Measurements from ENCODE around the gene TBXAS1.
A peak's percentile ranks its signal among the peaks of the same experiment; 100 is the strongest.

The TBXAS1 gene

GRCh38 chr7:140028311-140028710 is 199.2 kb downstream of the TBXAS1 start:
- no peaks in the 10 kb centered on the region for H3K9me2 ChIP-seq (replicated peaks; ENCODE audit: control insufficient read depth, low read length)
- no peaks in the 10 kb centered on the region for H4K20me1 ChIP-seq (ENCODE audit: control insufficient read depth, insufficient read depth, low read depth, low read length)
- H3K9me3 ChIP-seq (ENCODE audit: control insufficient read depth, insufficient read depth, low read length): no peaks in the 10 kb centered on the region
- H3K79me2 ChIP-seq (ENCODE audit: control insufficient read depth, low read length): no peaks in the 10 kb centered on the region
- TF ChIP-seq EZH2phosphoT487 (IDR thresholded peaks at IDR 0.05; ENCODE audit: borderline replicate concordance, low read length): no peak
- TF ChIP-seq, protein P1, sequence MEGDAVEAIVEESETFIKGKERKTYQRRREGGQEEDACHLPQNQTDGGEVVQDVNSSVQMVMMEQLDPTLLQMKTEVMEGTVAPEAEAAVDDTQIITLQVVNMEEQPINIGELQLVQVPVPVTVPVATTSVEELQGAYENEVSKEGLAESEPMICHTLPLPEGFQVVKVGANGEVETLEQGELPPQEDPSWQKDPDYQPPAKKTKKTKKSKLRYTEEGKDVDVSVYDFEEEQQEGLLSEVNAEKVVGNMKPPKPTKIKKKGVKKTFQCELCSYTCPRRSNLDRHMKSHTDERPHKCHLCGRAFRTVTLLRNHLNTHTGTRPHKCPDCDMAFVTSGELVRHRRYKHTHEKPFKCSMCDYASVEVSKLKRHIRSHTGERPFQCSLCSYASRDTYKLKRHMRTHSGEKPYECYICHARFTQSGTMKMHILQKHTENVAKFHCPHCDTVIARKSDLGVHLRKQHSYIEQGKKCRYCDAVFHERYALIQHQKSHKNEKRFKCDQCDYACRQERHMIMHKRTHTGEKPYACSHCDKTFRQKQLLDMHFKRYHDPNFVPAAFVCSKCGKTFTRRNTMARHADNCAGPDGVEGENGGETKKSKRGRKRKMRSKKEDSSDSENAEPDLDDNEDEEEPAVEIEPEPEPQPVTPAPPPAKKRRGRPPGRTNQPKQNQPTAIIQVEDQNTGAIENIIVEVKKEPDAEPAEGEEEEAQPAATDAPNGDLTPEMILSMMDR (IDR thresholded peaks at IDR 0.05; ENCODE audit: low read depth, low read length, poor library complexity, severe bottlenecking): no peak
- H3K4me1 ChIP-seq (ENCODE audit: control insufficient read depth, low read length): peaks cover 11% of the 10 kb centered on the region
- H3F3A ChIP-seq (ENCODE audit: control insufficient read depth, insufficient read depth): no peaks in the 10 kb centered on the region
- no peak overlapping the region for H3K4me3 ChIP-seq (ENCODE audit: low read length)
- no peak overlapping the region for H3K4me2 ChIP-seq (ENCODE audit: low read length)
- H3K36me3 ChIP-seq (ENCODE audit: control insufficient read depth, low read length): no peaks in the 10 kb centered on the region
- no peak overlapping the region for H3K27ac ChIP-seq (ENCODE audit: low read depth, low read length)
- no peaks in the 10 kb centered on the region for H3K27me3 ChIP-seq (ENCODE audit: control insufficient read depth, low read length)

DNA sequence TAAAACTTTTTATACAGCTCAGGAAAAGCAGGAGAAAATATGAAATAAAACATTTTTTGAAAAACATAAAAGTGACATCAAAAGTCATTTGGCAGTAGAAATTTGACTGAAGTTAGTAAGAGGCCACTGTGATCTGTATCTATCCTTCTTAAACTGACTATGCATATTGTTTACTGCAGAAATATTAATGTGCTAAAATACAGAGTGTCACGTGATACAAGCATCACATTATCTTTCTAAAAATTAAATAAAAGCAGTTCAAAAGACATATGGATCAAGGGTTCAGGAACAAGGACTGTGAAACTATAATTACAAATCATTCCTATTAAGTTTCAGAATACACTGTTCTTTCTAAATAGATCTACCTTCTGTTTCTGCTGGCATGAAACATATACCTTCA is 200.0 kb downstream of the TBXAS1 start:
- H3K9me2 ChIP-seq (replicated peaks; ENCODE audit: control insufficient read depth, low read length): no peaks in the 10 kb centered on the region
- no peaks in the 10 kb centered on the region for H3F3A ChIP-seq (ENCODE audit: control insufficient read depth, insufficient read depth)
- H3K27ac ChIP-seq (ENCODE audit: low read depth, low read length): no peak overlapping the region
- no peak overlapping the region for H3K4me2 ChIP-seq (ENCODE audit: low read length)
- H3K4me3 ChIP-seq (ENCODE audit: low read length): no peak overlapping the region
- H3K79me2 ChIP-seq (ENCODE audit: control insufficient read depth, low read length): no peaks in the 10 kb centered on the region
- no peaks in the 10 kb centered on the region for H3K27me3 ChIP-seq (ENCODE audit: control insufficient read depth, low read length)
- H3K9me3 ChIP-seq (ENCODE audit: control insufficient read depth, insufficient read depth, low read length): no peaks in the 10 kb centered on the region
- peaks cover 13% of the 10 kb centered on the region for H3K4me1 ChIP-seq (ENCODE audit: control insufficient read depth, low read length)
- H3K36me3 ChIP-seq (ENCODE audit: control insufficient read depth, low read length): no peaks in the 10 kb centered on the region
- no peak for TF ChIP-seq EZH2phosphoT487 (IDR thresholded peaks at IDR 0.05; ENCODE audit: borderline replicate concordance, low read length)
- TF ChIP-seq, protein P1 (IDR thresholded peaks at IDR 0.05; ENCODE audit: low read depth, low read length, poor library complexity, severe bottlenecking): no peak
- no peaks in the 10 kb centered on the region for H4K20me1 ChIP-seq (ENCODE audit: control insufficient read depth, insufficient read depth, low read depth, low read length)

DNA sequence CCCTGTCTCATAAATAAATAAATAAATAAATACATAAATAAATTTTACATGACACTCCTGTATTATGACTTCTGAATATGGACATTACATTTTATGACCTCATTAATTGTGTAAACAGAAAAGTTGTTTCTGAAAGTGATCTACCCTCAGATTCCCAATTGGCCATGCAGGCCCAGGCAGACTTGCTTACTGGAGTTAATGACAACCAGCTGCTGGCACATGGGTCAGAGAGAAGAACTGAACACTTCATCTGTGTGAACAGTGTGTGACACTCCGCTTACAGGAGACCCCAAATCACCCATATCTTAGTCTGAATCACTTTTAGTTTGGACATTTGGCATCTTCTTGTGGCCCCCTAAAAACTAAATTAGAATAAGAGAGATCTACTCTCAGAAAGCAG is 202.3 kb downstream of the TBXAS1 start:
- Histone ChIP-seq H3K4me1 (ENCODE audit: control insufficient read depth, low read length) (peaks cover 17% of the 10 kb centered on the region), H3K36me3 (ENCODE audit: control insufficient read depth, low read length) (no peaks in the 10 kb centered on the region), H3F3A (ENCODE audit: control insufficient read depth, insufficient read depth) (no peaks in the 10 kb centered on the region), H4K20me1 (ENCODE audit: control insufficient read depth, insufficient read depth, low read depth, low read length) (no peaks in the 10 kb centered on the region), H3K9me3 (ENCODE audit: control insufficient read depth, insufficient read depth, low read length) (no peaks in the 10 kb centered on the region), H3K4me2 (ENCODE audit: low read length) (no peak overlapping the region), H3K27ac (ENCODE audit: low read depth, low read length) (no peak overlapping the region), H3K27me3 (ENCODE audit: control insufficient read depth, low read length) (no peaks in the 10 kb centered on the region), H3K79me2 (ENCODE audit: control insufficient read depth, low read length) (no peaks in the 10 kb centered on the region), H3K9me2 (replicated peaks; ENCODE audit: control insufficient read depth, low read length) (no peaks in the 10 kb centered on the region), H3K4me3 (ENCODE audit: low read length) (no peak overlapping the region)
- TF ChIP-seq EZH2phosphoT487 (IDR thresholded peaks at IDR 0.05; ENCODE audit: borderline replicate concordance, low read length): no peak
- TF ChIP-seq, protein P1 (IDR thresholded peaks at IDR 0.05; ENCODE audit: low read depth, low read length, poor library complexity, severe bottlenecking): no peak

DNA sequence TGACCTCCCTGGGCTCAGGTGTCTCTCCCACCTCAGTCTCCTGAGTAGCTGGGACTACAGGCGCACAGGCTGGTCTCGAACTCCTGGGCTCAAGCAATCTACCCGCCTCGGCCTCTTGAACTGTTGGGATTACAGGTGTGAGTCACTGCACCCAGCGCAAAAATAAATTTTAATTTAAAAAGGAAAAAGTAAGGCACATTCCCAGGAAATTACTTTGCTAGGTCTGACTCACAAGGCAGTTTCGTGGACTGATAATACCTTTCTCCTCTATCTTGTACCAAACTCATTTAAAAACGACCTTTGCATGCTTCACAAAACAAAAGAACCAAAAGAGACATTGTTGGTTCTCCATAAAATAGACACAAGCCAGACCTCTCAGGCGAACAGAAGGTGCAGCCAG is 204.0 kb downstream of the TBXAS1 start:
- Histone ChIP-seq H3F3A (ENCODE audit: control insufficient read depth, insufficient read depth) (no peaks in the 10 kb centered on the region), H4K20me1 (ENCODE audit: control insufficient read depth, insufficient read depth, low read depth, low read length) (no peaks in the 10 kb centered on the region), H3K4me2 (ENCODE audit: low read length) (peak overlapping the region; percentile 0; the same call in 1 of the 2 replicates)

More for the DNA sequence above, 204.0 kb downstream of the TBXAS1 start:
- peaks cover 19% of the 10 kb centered on the region for H3K4me1 ChIP-seq (ENCODE audit: control insufficient read depth, low read length)
- TF ChIP-seq, protein P1 (IDR thresholded peaks at IDR 0.05; ENCODE audit: low read depth, low read length, poor library complexity, severe bottlenecking): no peak
- no peak for TF ChIP-seq EZH2phosphoT487 (IDR thresholded peaks at IDR 0.05; ENCODE audit: borderline replicate concordance, low read length)
- H3K27ac ChIP-seq (ENCODE audit: low read depth, low read length): no peak overlapping the region
- no peaks in the 10 kb centered on the region for H3K9me3 ChIP-seq (ENCODE audit: control insufficient read depth, insufficient read depth, low read length)
- no peaks in the 10 kb centered on the region for H3K79me2 ChIP-seq (ENCODE audit: control insufficient read depth, low read length)
- H3K27me3 ChIP-seq (ENCODE audit: control insufficient read depth, low read length): no peaks in the 10 kb centered on the region
- no peaks in the 10 kb centered on the region for H3K36me3 ChIP-seq (ENCODE audit: control insufficient read depth, low read length)
- H3K4me3 ChIP-seq (ENCODE audit: low read length): no peak overlapping the region
- no peaks in the 10 kb centered on the region for H3K9me2 ChIP-seq (replicated peaks; ENCODE audit: control insufficient read depth, low read length)

Data from DOHH2 (cell line).